Measurements from ENCODE around the gene IDUA. TPM values are rescaled to one million over a fixed set of nuclear protein-coding genes. Genes with fewer than 3 reads are reported as not detected.
A peak's percentile ranks its signal among the peaks of the same experiment; 100 is the strongest.

The IDUA gene
- total and polyA plus RNA-seq, 7 donors, result 1.2 to 15.2 (median 7.3) TPM

GRCh38 chr4:985123-985830 is 1.6 kb upstream of the IDUA start:
- H3K4me3 ChIP-seq, result peak overlapping the region in 2 of 4 donors; percentile 4 to 17
- no peaks in the 10 kb centered on the region for H3K27me3 ChIP-seq
- no peak for DNase-seq
- TF ChIP-seq POLR2AphosphoS5 (IDR thresholded peaks at IDR 0.05), result no peak
- peak in 1 of 2 donors; percentile 12 for TF ChIP-seq POLR2A (IDR thresholded peaks at IDR 0.05)
- H3K4me1 ChIP-seq, result peaks cover 0 to 28% (median 25%) of the 10 kb centered on the region in 4 donors
- 25 to 39% methylated on average over 23 of the region's 23 CpGs for WGBS, 2 donors
- intact Hi-C loops (cut with DNase I), result loop anchor here (5.0 kb wide), 1 partner anchor 243 kb away; no protein-coding TSS in a partner anchor
- H3K27ac ChIP-seq, result no peak overlapping the region
- H3K36me3 ChIP-seq, result peaks cover 0 to 9% (median 0%) of the 10 kb centered on the region in 4 donors
- no peaks in the 10 kb centered on the region for H3K9me3 ChIP-seq

- no peak for DNase-seq
- peaks cover 0 to 13% (median 0%) of the 10 kb centered on the region in 4 donors for H3K36me3 ChIP-seq
- 2 to 4% methylated on average over 14 of the region's 14 CpGs for WGBS, 2 donors
- peak overlapping the region; percentile 38 to 77 (median 74) for H3K4me3 ChIP-seq
- no peaks in the 10 kb centered on the region for H3K27me3 ChIP-seq
- peak overlapping the region; percentile 61 to 72 (median 64) for H3K27ac ChIP-seq
- TF ChIP-seq CTCF (IDR thresholded peaks at IDR 0.05), result no peak
- TF ChIP-seq POLR2AphosphoS5 (IDR thresholded peaks at IDR 0.05), result peak in 1 of 4 donors; percentile 57
- TF ChIP-seq EP300 (IDR thresholded peaks at IDR 0.05), result no peak
- TF ChIP-seq POLR2A (IDR thresholded peaks at IDR 0.05), result peak in 1 of 2 donors; percentile 22
- no peaks in the 10 kb centered on the region for H3K9me3 ChIP-seq
- H3K4me1 ChIP-seq, result peaks cover 0 to 28% (median 25%) of the 10 kb centered on the region in 4 donors
- intact Hi-C loops (cut with DNase I), result loop anchor here (5.0 kb wide), 1 partner anchor 244 kb away; no protein-coding TSS in a partner anchor
Observed at GRCh38 chr4:986428-986878, 391 bp upstream of the IDUA start.

GRCh38 chr4:987624-988513 is 1.0 kb downstream of the IDUA start:
- Histone ChIP-seq H3K4me1 (peaks cover 0 to 28% (median 25%) of the 10 kb centered on the region in 4 donors), H3K27me3 (no peaks in the 10 kb centered on the region), H3K27ac (peak overlapping the region in 3 of 4 donors; percentile 63 to 72 (median 66)), H3K36me3 (peaks cover 0 to 13% (median 0%) of the 10 kb centered on the region in 4 donors), H3K9me3 (no peaks in the 10 kb centered on the region), H3K4me3 (peak overlapping the region; percentile 38 to 77 (median 74))
- TF ChIP-seq POLR2A (IDR thresholded peaks at IDR 0.05) (no peak), EP300 (IDR thresholded peaks at IDR 0.05) (no peak), CTCF (IDR thresholded peaks at IDR 0.05) (no peak), POLR2AphosphoS5 (IDR thresholded peaks at IDR 0.05) (no peak)
- intact Hi-C loops (cut with DNase I), result loop anchor here (5.0 kb wide), 1 partner anchor 246 kb away; no protein-coding TSS in a partner anchor
- 53 to 78% methylated on average over 37 of the region's 37 CpGs for whole genome bisulfite sequencing, 2 donors
- no peak for DNase-seq

- Histone ChIP-seq H3K27me3 (no peaks in the 10 kb centered on the region), H3K4me3 (no peak overlapping the region), H3K27ac (no peak overlapping the region), H3K36me3 (peaks cover 0 to 13% (median 0%) of the 10 kb centered on the region in 4 donors), H3K9me3 (no peaks in the 10 kb centered on the region), H3K4me1 (peaks cover 0 to 28% (median 25%) of the 10 kb centered on the region in 4 donors)
- intact Hi-C loops (cut with DNase I), result loop anchor here (5.0 kb wide), 1 partner anchor 247 kb away; no protein-coding TSS in a partner anchor
- DNase-seq, result no peak
- TF ChIP-seq CTCF (IDR thresholded peaks at IDR 0.05) (no peak), EP300 (IDR thresholded peaks at IDR 0.05) (no peak), POLR2A (IDR thresholded peaks at IDR 0.05) (no peak), POLR2AphosphoS5 (IDR thresholded peaks at IDR 0.05) (no peak)
- WGBS, 2 donors, result 93 to 95% methylated on average over 69 of the region's 69 CpGs
Observed at GRCh38 chr4:988726-989721, 2.2 kb downstream of the IDUA start.
